K562 (cell line): ENCODE data around the gene TMEM63C. TPM values are rescaled to one million over a fixed set of nuclear protein-coding genes. Genes with fewer than 3 reads are reported as not detected.

Source experiments
- ATAC-seq: fragments of 200-7000 bp; cut with Tn5 transposase; 3 replicates; pipeline ENCODE4 v1.9.1; 2020; ENCODE audit warnings: moderate library complexity
- BruUV-seq: library from RNA; stranded (reverse); fragments of 400-500 nt; replicated peaks from 2 replicates; lab custom pipeline; 2021; lab: Mats Ljungman, UMichigan
- CTCF ChIA-PET: fragments of 300-600 bp; formaldehyde crosslinking; extraction: SDS; loops from one replicate; lab custom pipeline; 2021; ENCODE audit warnings: low intra/inter-chr PET ratio; lab: Yijun Ruan, JAX
- POLR2A ChIA-PET: fragments of 300-600, 350-650 bp; sonication (Branson Sonifier 250); formaldehyde crosslinking; extraction: SDS; loops from one replicate; lab custom pipeline; 2021; ENCODE audit warnings: antibody characterized with exemption, inconsistent platforms; lab: Yijun Ruan, JAX
- DNase-seq, 4 experiments: peaks; one replicate each; pipeline versions ENCODE4 v3.0.0 to v3.0.0-alpha.2; 2011 to 2018; ENCODE audit warnings: low spot score in 3 of 4, mixed read lengths in 3 of 4; ENCODE audit errors: extremely low read depth in 1 of 4
- FAIRE-seq: peaks from 2 replicates; lab custom pipeline; 2011; peaks lifted over from hg19 to GRCh38; lab: Jason Lieb, UNC
- H2AFZ ChIP-seq: 2 replicates; pipeline ENCODE4 v1.6.0; 2011; ENCODE audit warnings: low read depth, low read length, control low read depth, inconsistent platforms
- H3K27ac ChIP-seq: fragments of 200-600 bp; 3 replicates; pipeline ENCODE4 v1.8.0; 2011; ENCODE audit warnings: low read depth, mild to moderate bottlenecking, control low read depth, inconsistent platforms, low read length, moderate library complexity, mixed read lengths; ENCODE audit errors: extremely low read depth
- H3K27me3 ChIP-seq, 2 experiments: fragments of 300-600 bp in 1 of 2; 2 replicates in 1 of 2; 3 replicates in 1 of 2; pipeline versions ENCODE4 v1.6.0 to v1.8.0; 2011; ENCODE audit warnings: inconsistent platforms in 2 of 2, low read length in 2 of 2, mild to moderate bottlenecking in 1 of 2, mixed read lengths in 1 of 2, moderate library complexity in 1 of 2; ENCODE audit not compliant: control insufficient read depth in 2 of 2, insufficient read depth in 2 of 2
- H3K36me3 ChIP-seq: fragments of 300-600 bp; 3 replicates; pipeline ENCODE4 v1.8.0; 2011; ENCODE audit warnings: mild to moderate bottlenecking, low read length, inconsistent platforms; ENCODE audit not compliant: control insufficient read depth, insufficient read depth
- H3K4me1 ChIP-seq, 2 experiments: fragments of 200-600 bp in 1 of 2; replicated peaks in 1 of 2; 2 replicates in 1 of 2; 3 replicates in 1 of 2; pipeline versions ENCODE4 v1.5.1 to v1.8.0; 2011; ENCODE audit warnings: inconsistent platforms in 2 of 2, low read length in 2 of 2, mild to moderate bottlenecking in 1 of 2, mixed read lengths in 1 of 2, moderate library complexity in 1 of 2; ENCODE audit not compliant: control insufficient read depth in 2 of 2, insufficient read depth in 2 of 2
- H3K4me2 ChIP-seq: 2 replicates; pipeline ENCODE4 v1.6.1; 2011; ENCODE audit warnings: low read length, control low read depth, inconsistent platforms, mixed read lengths; ENCODE audit not compliant: insufficient read depth
- H3K4me3 ChIP-seq: fragments of 200-600 bp; sonication (generic), shearing (Covaris generic); 2 replicates; pipeline ENCODE4 v1.5.1; 2016; ENCODE audit warnings: control low read depth, inconsistent platforms
- H3K79me2 ChIP-seq: fragments of 200-600 bp; 3 replicates; pipeline ENCODE4 v1.8.0; 2011; ENCODE audit warnings: low read length, inconsistent platforms; ENCODE audit not compliant: control insufficient read depth, insufficient read depth
- H3K9ac ChIP-seq, 2 experiments: 2 replicates each; pipeline versions ENCODE4 v1.6.0 to v1.6.1; 2011; ENCODE audit warnings: low read depth in 2 of 2, low read length in 2 of 2, control low read depth in 1 of 2, inconsistent platforms in 1 of 2, mild to moderate bottlenecking in 1 of 2, mixed read lengths in 1 of 2; ENCODE audit not compliant: insufficient read depth in 1 of 2
- H3K9me1 ChIP-seq: one replicate; pipeline ENCODE4 v1.6.0; 2011; ENCODE audit warnings: inconsistent platforms, mild to moderate bottlenecking, low read length, moderate library complexity; ENCODE audit not compliant: control insufficient read depth, insufficient read depth
- H3K9me3 ChIP-seq: replicated peaks from 2 replicates; pipeline ENCODE4 v1.5.1; 2011; ENCODE audit warnings: low read depth, low read length, inconsistent platforms; ENCODE audit not compliant: control insufficient read depth, insufficient read depth
- H4K20me1 ChIP-seq: replicated peaks from 2 replicates; pipeline ENCODE4 v1.6.1; 2011; ENCODE audit warnings: low read length, inconsistent platforms, mixed read lengths; ENCODE audit not compliant: control insufficient read depth, insufficient read depth
- HNRNPUL1 ChIP-seq: fragments of 200-400 bp; formaldehyde crosslinking; IDR thresholded peaks from 2 replicates; pipeline ENCODE4 v1.6.1; 2017; ENCODE audit warnings: low read length
- PCBP2 ChIP-seq: fragments of 200-400 bp; formaldehyde crosslinking; IDR thresholded peaks from 2 replicates; pipeline ENCODE4 v1.6.1; 2018; ENCODE audit warnings: low read length, low read depth, mild to moderate bottlenecking, moderate library complexity; ENCODE audit not compliant: poor library complexity, severe bottlenecking
- TRIM25 ChIP-seq: fragments of 450-650 bp; IDR thresholded peaks from 2 replicates; pipeline ENCODE4 v1.7.0; 2016; ENCODE audit warnings: borderline replicate concordance
- ZNF282 ChIP-seq: sonication (generic); formaldehyde crosslinking; IDR thresholded peaks from 2 replicates; pipeline ENCODE4 v1.8.1; 2023; ENCODE audit warnings: missing genetic modification reagents
- ZNF584 ChIP-seq: fragments of 200-800 bp; sonication (Bioruptor generic); IDR thresholded peaks from 2 replicates; pipeline ENCODE4 v1.6.1; 2016; ENCODE audit warnings: low read depth, mild to moderate bottlenecking, missing genetic modification characterization, missing compliant biosample characterization
- WGBS: fragments of 100-300 bp; shearing (Covaris generic); methylation state at CpG from one replicate; pipeline ENCODE4 v1.1.6; 2016; ENCODE audit warnings: low coverage, mixed read lengths; ENCODE audit not compliant: insufficient coverage; ENCODE audit errors: missing lambda C conversion rate; 5-methylcytosine and 5-hydroxymethylcytosine counted together
- in situ Hi-C: fragments of 300-500 bp; cut with MboI; formaldehyde crosslinking; loops from 4 replicates; pipeline ENCODE4 v1.15.0; 2018; ENCODE audit warnings: inconsistent platforms, mixed read lengths
- intact Hi-C: fragments of 100-400 bp; cut with micrococcal nuclease; formaldehyde crosslinking; loops from 2 replicates; pipeline ENCODE4 v1.14.2; 2022
- polyA plus RNA-seq, 8 experiments: library from polyadenylated mRNA; depleted of rRNA in 4 of 8; stranded (reverse) in 5 of 8; unstranded in 3 of 8; fragments of >200 nt; fragmentation: Nextera tagmentation in 2 of 8; fragmentation: Illumina TruSeq in 1 of 8; extraction: Ambion mirVana in 2 of 8; extraction: Trizol in 1 of 8; gene quantifications; 2 replicates each; pipeline versions ENCODE4 v1.2.1 to v1.2.3, GENCODE V29; 2011 to 2014; ENCODE audit warnings: inconsistent platforms in 1 of 8, missing spikeins in 1 of 8
- total RNA-seq, 7 experiments: library from RNA; depleted of rRNA in 6 of 7; stranded (reverse); fragments of >200 nt in 6 of 7; fragmentation: Illumina TruSeq in 2 of 7; extraction: Trizol in 2 of 7; gene quantifications; 2 replicates each; pipeline versions ENCODE4 v1.2.1 to v1.2.3, GENCODE V29; 2011 to 2021; ENCODE audit warnings: low replicate concordance in 1 of 7

The TMEM63C gene
- total and polyA plus RNA-seq, 9 of the 15 experiments (the other 6 are each of a cell fraction or from before 2014, with no cell fraction given), result 0.07 TPM; not detected in 8

GRCh38 chr14:77249286-77249685 is 67.7 kb downstream of the TMEM63C start:
- Histone ChIP-seq H3K79me2 (no peaks in the 10 kb centered on the region), H3K9ac (no peak overlapping the region), H3K4me1 (no peaks in the 10 kb centered on the region), H3K9me3 (no peaks in the 10 kb centered on the region), H3K9me1 (no peaks in the 10 kb centered on the region), H3K4me3 (no peak overlapping the region), H3K27me3 (peaks cover 0 to 47% of the 10 kb centered on the region in 2 experiments; a peak in 3 of 5 replicates), H3K4me2 (no peak overlapping the region), H4K20me1 (peaks cover 5% of the 10 kb centered on the region; the same call in 1 of the 2 replicates), H3K36me3 (no peaks in the 10 kb centered on the region), H2AFZ (no peak overlapping the region), H3K27ac (no peak overlapping the region)
- 2% methylated on average over 6 of the region's 7 CpGs for WGBS
- ATAC-seq, result no peak
- BruUV-seq, result no TSS peak
- DNase-seq, result no peak
- FAIRE-seq, result no peak
- intact Hi-C loops (no loop called here), in situ Hi-C loops (no loop called here)
- TF ChIP-seq ZNF282 (CRISPR knock-in tag), result no peak
- TF ChIP-seq ZNF584 (CRISPR knock-in tag), result no peak
- no peak for TF ChIP-seq PCBP2
- no peak for TF ChIP-seq TRIM25
- no peak for TF ChIP-seq HNRNPUL1
- POLR2A ChIA-PET, result no interaction called here
- CTCF ChIA-PET, result no interaction called here
